SH-SY5Y (cell line): ENCODE measurements around the gene RAB5A.

ENCODE experiments used
- GATA2 ChIP-seq: IDR thresholded peaks from 2 replicates; pipeline ENCODE4 v1.6.1; 2011; ENCODE audit warnings: mild to moderate bottlenecking, low read depth, low read length
- GATA3 ChIP-seq: IDR thresholded peaks from 2 replicates; pipeline ENCODE4 v1.6.1; 2011; ENCODE audit warnings: low read depth, mild to moderate bottlenecking, low read length, moderate library complexity

- TF ChIP-seq GATA2 (no peak), GATA3 (no peak)
Observed at GRCh38 chr3:20023623-20024405, 76.9 kb downstream of the RAB5A start.
